A673 (cell line): Measurements from ENCODE around the gene INVS.

Experiments used
- CTCF ChIP-seq: fragments of 300-800, 200-600 bp; sonication (generic); conservative IDR thresholded peaks from 2 replicates; pipeline ENCODE4 v1.5.1; 2017; ENCODE audit warnings: low read depth, mild to moderate bottlenecking, antibody characterized with exemption, low read length, moderate library complexity, mixed read lengths
- EZH2 ChIP-seq: fragments of 200-600 bp; sonication (generic); IDR thresholded peaks from 2 replicates; pipeline ENCODE4 v1.6.1; 2017; ENCODE audit warnings: borderline replicate concordance, low read depth, mild to moderate bottlenecking, mixed read lengths, antibody characterized with exemption, low read length; ENCODE audit not compliant: poor library complexity, severe bottlenecking

GRCh38 chr9:100170085-100170484, 71.0 kb downstream of the INVS start:
- TF ChIP-seq CTCF (no peak), EZH2 (no peak)
